Small intestine (tissue), 7 donors: ENCODE data around the gene CAPN14. TPM values are rescaled to one million over a fixed set of nuclear protein-coding genes. Genes with fewer than 3 reads are reported as not detected.

Experiments used
- DNase-seq, 2 donors: peaks; one replicate each; pipeline versions ENCODE4 v3.0.0 to v3.0.0-alpha.2; 2013
- FAIRE-seq: peaks from 2 replicates; lab custom pipeline; 2012; peaks lifted over from hg19 to GRCh38; lab: Jason Lieb, UNC
- H3K27ac ChIP-seq, 3 donors: one replicate each; pipeline ENCODE4 v1.5.1; 2013; ENCODE audit warnings: low read length in 2 of 3, mild to moderate bottlenecking in 2 of 3, control low read depth in 1 of 3, inconsistent platforms in 1 of 3, low read depth in 1 of 3, moderate library complexity in 1 of 3
- H3K27me3 ChIP-seq, 3 donors: one replicate each; pipeline ENCODE4 v1.6.1; 2013; ENCODE audit warnings: low read length in 3 of 3, inconsistent platforms in 1 of 3; ENCODE audit not compliant: control insufficient read depth in 3 of 3, insufficient read depth in 3 of 3
- H3K36me3 ChIP-seq, 3 donors: one replicate each; pipeline ENCODE4 v1.6.1; 2013; ENCODE audit warnings: low read length in 3 of 3, inconsistent platforms in 1 of 3, low read depth in 1 of 3, mild to moderate bottlenecking in 1 of 3, moderate library complexity in 1 of 3; ENCODE audit not compliant: control insufficient read depth in 3 of 3, insufficient read depth in 2 of 3
- H3K4me1 ChIP-seq, 3 donors: one replicate each; pipeline ENCODE4 v1.6.1; 2013; ENCODE audit warnings: low read length in 2 of 3, inconsistent platforms in 1 of 3, low read depth in 1 of 3, mild to moderate bottlenecking in 1 of 3, moderate library complexity in 1 of 3; ENCODE audit not compliant: control insufficient read depth in 3 of 3, insufficient read depth in 2 of 3
- H3K4me3 ChIP-seq, 3 donors: one replicate each; pipeline ENCODE4 v1.5.1; 2013; ENCODE audit warnings: low read length in 3 of 3, control low read depth in 1 of 3, inconsistent platforms in 1 of 3, low read depth in 1 of 3, mild to moderate bottlenecking in 1 of 3, moderate library complexity in 1 of 3
- H3K9me3 ChIP-seq, 2 donors: one replicate each; pipeline ENCODE4 v1.6.1; 2013; ENCODE audit warnings: low read depth in 1 of 2, low read length in 1 of 2; ENCODE audit not compliant: control insufficient read depth in 2 of 2, insufficient read depth in 1 of 2
- WGBS, 3 donors: extraction: QIAGEN DNeasy Blood & Tissue Kit; methylation state at CpG; one replicate each; pipeline ENCODE4 v1.1.7; 2013; 5-methylcytosine and 5-hydroxymethylcytosine counted together
- polyA plus RNA-seq, 4 donors: library from polyadenylated mRNA; stranded (reverse) in 3 of 4; unstranded in 1 of 4; fragments of 200-250 nt in 3 of 4; fragments of 120-200 nt in 1 of 4; gene quantifications; one replicate each; pipeline versions ENCODE4 v1.2.1 to v1.2.3, GENCODE V29; 2013
- donor health status: healthy with polysubstance abuse.
- donor health status: control.
- donor health status: control.
- donor health status: Bipolar disorder and iron deficiency.
- donor health status: healthy.

Gene CAPN14
- polyA plus RNA-seq, 4 donors = 0.06 to 0.15 TPM; not detected in 2

DNA sequence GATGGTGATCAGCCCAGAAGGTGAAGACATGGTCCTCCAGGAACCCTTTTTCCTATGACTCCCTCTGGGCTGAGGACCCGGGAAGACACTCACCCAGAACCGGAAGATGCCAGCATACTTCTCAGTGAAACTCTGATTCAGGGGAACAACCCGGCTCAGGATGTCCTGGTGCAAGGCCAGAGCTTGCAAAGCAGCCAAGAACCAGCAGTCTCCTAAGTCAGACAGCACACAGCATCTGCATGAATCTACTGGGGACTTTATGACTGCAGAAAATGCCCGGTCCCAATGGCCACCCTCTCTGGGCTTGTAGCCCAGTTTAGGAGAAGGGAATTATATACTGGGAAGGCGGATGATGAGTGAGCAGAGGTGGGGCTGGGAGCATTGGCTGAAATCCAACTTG, 15.3 kb downstream of the CAPN14 start:
- no peak overlapping the region for H3K27ac ChIP-seq
- FAIRE-seq (no peak), DNase-seq (no peak)
- no peaks in the 10 kb centered on the region for H3K4me1 ChIP-seq
- WGBS, 3 donors = 80 to 88% (median 80%) methylated on average over 5 of the region's 5 CpGs
- H3K9me3 ChIP-seq = no peaks in the 10 kb centered on the region
- peaks cover 0 to 2% (median 0%) of the 10 kb centered on the region in 3 donors for H3K27me3 ChIP-seq
- no peaks in the 10 kb centered on the region for H3K36me3 ChIP-seq
- no peak overlapping the region for H3K4me3 ChIP-seq

DNA sequence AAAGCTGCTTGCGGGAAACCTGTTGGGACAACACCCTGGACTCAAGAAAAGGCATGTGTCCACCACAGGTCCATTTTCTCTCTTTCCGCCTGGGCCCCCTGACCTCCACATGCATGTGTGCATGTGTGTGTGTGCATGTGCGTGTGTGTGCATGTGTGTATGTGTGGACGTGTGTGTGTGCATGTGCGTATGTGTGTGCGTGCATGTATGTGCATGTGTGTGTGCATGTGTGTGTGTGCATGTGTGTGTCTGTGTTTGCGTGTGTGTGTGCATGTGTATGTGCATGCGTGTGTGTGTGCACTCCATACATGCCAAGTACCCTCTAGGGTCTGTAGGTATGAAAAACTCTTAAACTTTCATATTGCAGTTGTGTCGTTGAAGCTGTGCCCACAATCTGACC, 16.3 kb downstream of the CAPN14 start:
- H3K27ac ChIP-seq = no peak overlapping the region
- no peaks in the 10 kb centered on the region for H3K36me3 ChIP-seq
- peaks cover 0 to 2% (median 0%) of the 10 kb centered on the region in 3 donors for H3K27me3 ChIP-seq
- H3K9me3 ChIP-seq = no peaks in the 10 kb centered on the region
- 85 to 97% (median 90%) methylated on average over 9 of the region's 9 CpGs for WGBS, 3 donors
- H3K4me3 ChIP-seq = no peak overlapping the region
- no peaks in the 10 kb centered on the region for H3K4me1 ChIP-seq
- DNase-seq (no peak), FAIRE-seq (no peak)

DNA sequence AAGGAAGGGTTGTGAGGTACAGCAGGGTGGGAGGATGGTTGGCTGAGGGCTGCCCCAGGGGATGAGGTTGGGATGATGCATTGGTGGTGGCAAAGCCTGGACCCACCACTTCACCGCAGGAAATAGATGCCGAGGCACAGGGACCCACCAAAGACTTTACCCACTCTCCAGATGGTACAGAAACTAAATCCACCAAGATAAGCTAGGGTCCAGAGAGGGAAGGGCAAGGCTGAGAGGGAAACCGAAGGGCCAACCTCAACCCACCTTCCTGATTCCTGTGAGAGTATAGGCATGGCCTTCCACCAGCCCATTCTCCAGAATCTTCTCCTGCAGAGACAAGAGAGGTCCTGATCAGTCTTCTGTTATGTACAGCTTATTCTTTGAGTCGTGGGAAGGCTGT, 18.1 kb downstream of the CAPN14 start:
- FAIRE-seq (no peak), DNase-seq (no peak)
- no peaks in the 10 kb centered on the region for H3K9me3 ChIP-seq
- no peak overlapping the region for H3K27ac ChIP-seq
- no peak overlapping the region for H3K4me3 ChIP-seq
- no peaks in the 10 kb centered on the region for H3K36me3 ChIP-seq
- WGBS, 3 donors = 59 to 93% (median 91%) methylated on average over 4 of the region's 4 CpGs
- no peaks in the 10 kb centered on the region for H3K4me1 ChIP-seq
- H3K27me3 ChIP-seq = peaks cover 0 to 2% (median 0%) of the 10 kb centered on the region in 3 donors

DNA sequence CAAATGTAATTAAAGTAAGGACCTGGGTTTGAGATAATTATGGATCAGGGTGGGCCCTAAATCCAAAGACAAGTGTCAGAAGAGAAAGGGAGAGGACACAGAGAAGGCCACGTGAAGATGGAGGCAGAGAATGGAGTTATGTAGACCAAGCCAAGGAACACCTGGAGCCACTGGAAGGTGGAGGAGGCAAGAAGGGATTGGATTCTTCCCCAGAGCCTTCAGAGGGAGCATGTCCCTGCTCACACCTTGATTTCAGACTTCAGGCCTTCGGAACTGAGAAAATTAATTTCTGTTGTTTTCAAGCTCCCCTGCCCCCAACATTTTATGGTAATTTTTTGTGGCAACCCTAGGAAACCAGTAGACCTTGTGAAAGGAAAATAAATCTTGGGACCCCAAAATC, 19.6 kb downstream of the CAPN14 start:
- Histone ChIP-seq H3K27ac (no peak overlapping the region), H3K4me1 (no peaks in the 10 kb centered on the region), H3K9me3 (no peaks in the 10 kb centered on the region), H3K4me3 (no peak overlapping the region), H3K27me3 (no peaks in the 10 kb centered on the region), H3K36me3 (no peaks in the 10 kb centered on the region)
- WGBS, 3 donors = 81 to 98% (median 94%) methylated on average over 2 of the region's 2 CpGs
- FAIRE-seq = no peak
- no peak for DNase-seq

DNA sequence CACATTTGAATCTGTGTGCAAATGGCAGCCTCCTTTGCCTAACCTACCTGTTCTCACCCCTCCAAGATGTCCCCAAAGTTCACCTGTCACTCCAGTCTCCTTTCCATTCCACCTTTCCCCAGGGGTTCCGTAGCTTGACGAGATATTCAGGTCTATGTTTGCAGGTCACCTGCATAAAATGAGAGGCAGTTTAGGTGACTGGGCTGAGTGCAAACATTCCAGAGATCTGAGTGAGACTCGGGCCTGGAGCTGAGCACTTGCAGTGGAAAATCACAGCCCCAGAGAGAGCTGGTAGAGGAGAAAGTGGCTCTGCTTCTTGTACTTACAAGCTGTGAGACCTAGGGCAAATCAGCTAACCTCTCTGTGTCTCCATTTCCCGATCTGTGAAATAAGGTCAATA, 20.1 kb downstream of the CAPN14 start:
- FAIRE-seq = no peak

DNA sequence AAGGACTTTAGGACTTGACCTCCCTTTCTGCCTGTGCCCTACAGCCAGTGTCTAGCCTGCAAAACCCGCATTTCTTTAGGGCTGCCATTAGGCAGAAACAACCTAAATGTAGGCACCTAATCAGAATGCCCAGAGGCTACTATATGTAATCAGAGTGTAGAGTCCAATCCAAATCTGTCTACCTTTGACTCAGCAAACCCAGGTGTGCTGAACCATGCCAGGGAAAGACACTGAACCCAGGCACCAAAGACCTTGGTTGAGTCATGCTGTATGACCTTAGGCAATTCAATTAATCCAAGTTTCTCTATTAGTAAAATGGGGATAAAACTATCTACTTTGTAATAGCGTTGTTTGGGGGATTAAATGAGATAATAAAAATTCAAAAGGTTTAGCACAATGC, 20.7 kb downstream of the CAPN14 start:
- no peak for DNase-seq
- WGBS, 3 donors = 54 to 86% (median 64%) methylated on average over 2 of the region's 2 CpGs
- H3K36me3 ChIP-seq = no peaks in the 10 kb centered on the region
- H3K27ac ChIP-seq = no peak overlapping the region
- H3K9me3 ChIP-seq = no peaks in the 10 kb centered on the region
- H3K4me1 ChIP-seq = no peaks in the 10 kb centered on the region
- H3K27me3 ChIP-seq = no peaks in the 10 kb centered on the region
- FAIRE-seq = no peak
- H3K4me3 ChIP-seq = no peak overlapping the region

More for the DNA sequence above, 20.1 kb downstream of the CAPN14 start:
- H3K27me3 ChIP-seq = no peaks in the 10 kb centered on the region
- no peaks in the 10 kb centered on the region for H3K9me3 ChIP-seq
- H3K27ac ChIP-seq = no peak overlapping the region
- no peaks in the 10 kb centered on the region for H3K36me3 ChIP-seq
- WGBS, 3 donors = 77 to 84% (median 78%) methylated on average over 4 of the region's 4 CpGs
- no peak overlapping the region for H3K4me3 ChIP-seq
- no peaks in the 10 kb centered on the region for H3K4me1 ChIP-seq
- DNase-seq = no peak

DNA sequence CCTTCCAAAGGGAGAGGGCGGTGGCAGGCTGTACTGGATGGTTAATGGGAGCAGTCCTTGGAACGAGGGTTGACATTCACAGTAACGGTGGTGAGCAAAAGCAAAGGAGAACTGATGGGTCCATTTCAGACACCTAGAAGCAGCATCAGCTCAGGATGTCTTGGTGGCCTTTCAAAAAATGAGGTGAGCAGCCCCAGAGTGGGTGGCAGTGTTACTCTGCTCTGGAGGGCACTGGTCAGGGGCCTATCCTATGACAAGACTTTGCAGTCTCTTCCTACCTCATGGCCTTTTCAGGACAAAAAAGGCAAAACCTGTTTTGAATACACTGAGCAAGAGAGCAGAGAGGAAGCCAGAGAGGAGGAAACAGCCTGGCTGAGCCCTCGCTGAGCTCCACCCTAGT, 23.5 kb downstream of the CAPN14 start:
- Histone ChIP-seq H3K4me3 (no peak overlapping the region), H3K27me3 (no peaks in the 10 kb centered on the region), H3K36me3 (no peaks in the 10 kb centered on the region), H3K9me3 (no peaks in the 10 kb centered on the region), H3K4me1 (no peaks in the 10 kb centered on the region), H3K27ac (no peak overlapping the region)
- 81 to 88% (median 84%) methylated on average over 4 of the region's 4 CpGs for WGBS, 3 donors
- FAIRE-seq (no peak), DNase-seq (no peak)

DNA sequence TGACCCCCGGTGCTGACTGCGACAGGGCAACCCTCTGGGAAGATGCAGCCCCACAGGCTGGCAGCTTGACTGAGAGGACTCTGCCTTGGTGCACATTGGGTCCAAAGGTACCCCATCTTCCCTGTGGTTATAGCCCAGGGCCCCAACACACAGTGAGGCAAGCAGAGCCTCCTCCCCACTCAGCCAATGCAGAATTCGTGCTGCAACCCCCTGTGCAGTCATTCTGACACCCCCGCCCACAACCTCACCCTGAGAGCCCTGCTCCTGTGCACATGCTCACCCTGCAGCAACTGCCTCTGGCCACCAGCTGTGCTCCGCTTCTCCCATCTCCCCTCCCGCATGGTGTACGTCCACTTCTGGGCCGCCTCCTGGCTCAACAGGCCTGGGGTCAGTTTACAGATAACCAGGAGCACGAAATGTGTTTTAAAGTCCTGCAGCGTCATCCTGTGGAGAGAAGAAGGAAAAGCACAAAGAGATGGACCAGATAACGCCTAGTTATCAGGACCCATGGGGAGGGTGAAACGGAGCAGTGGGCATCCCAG, 24.4 kb downstream of the CAPN14 start:
- no peak overlapping the region for H3K27ac ChIP-seq
- no peak for FAIRE-seq

DNA sequence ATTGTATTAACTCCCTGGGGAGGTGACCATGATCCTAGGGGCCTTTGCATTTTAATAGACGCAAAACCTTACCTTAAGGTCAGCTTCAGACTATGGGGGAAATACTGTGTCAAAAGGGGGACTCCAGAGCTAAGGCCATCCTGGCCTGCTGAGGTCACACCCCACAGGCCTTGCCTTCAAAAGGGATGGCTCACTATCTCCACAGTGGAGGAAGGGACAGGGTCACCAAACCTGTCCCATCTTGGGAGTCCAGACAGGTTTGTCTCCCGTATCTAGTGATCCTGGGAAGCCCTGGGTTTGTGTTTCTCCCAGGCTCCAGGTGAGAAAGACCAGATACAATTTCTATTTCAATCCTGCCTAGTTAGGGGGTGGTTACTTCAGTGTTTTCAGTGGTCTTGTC, 24.9 kb downstream of the CAPN14 start:
- Histone ChIP-seq H3K36me3 (no peaks in the 10 kb centered on the region), H3K9me3 (no peaks in the 10 kb centered on the region), H3K4me1 (no peaks in the 10 kb centered on the region), H3K27me3 (no peaks in the 10 kb centered on the region), H3K27ac (no peak overlapping the region), H3K4me3 (no peak overlapping the region)
- no peak for DNase-seq
- FAIRE-seq = no peak
- 89 to 94% (median 93%) methylated on average over 2 of the region's 2 CpGs for WGBS, 3 donors

More for the DNA sequence above, 24.4 kb downstream of the CAPN14 start:
- H3K4me3 ChIP-seq = no peak overlapping the region
- H3K36me3 ChIP-seq = no peaks in the 10 kb centered on the region
- WGBS, 3 donors = 80 to 84% (median 84%) methylated on average over 12 of the region's 12 CpGs
- peak in 1 of 2 donors; percentile 63 for DNase-seq
- no peaks in the 10 kb centered on the region for H3K9me3 ChIP-seq
- no peaks in the 10 kb centered on the region for H3K4me1 ChIP-seq
- H3K27me3 ChIP-seq = no peaks in the 10 kb centered on the region
